Measurements from ENCODE around the gene CBX6.
"Not testable (repeated sequence)": the region's sequence is repeated elsewhere in the genome, so short reads cannot be mapped to it uniquely, and the experiment has no call there.

The CBX6 gene

GRCh38 chr22:38872172-38872830 lies at the start of gene CBX6:
Gene CBX6 (minus strand): TSS chr22:38872216. CDS start chr22:38872190, 26 bp downstream.
- H3K4me1 ChIP-seq (ENCODE audit: control insufficient read depth, insufficient read depth, low read length) = peaks cover 3% of the 10 kb centered on the region
- H3K9ac ChIP-seq (ENCODE audit: low read depth, low read length) = peak within 1 kb of the TSS; percentile 8
- H3K4me3 ChIP-seq (ENCODE audit: low read depth, low read length) = peak within 1 kb of the TSS; percentile 66
- H3K36me3 ChIP-seq (ENCODE audit: control insufficient read depth, insufficient read depth, low read length) = peaks cover 16% of the 10 kb centered on the region
- no peaks in the 10 kb centered on the region for H3K9me3 ChIP-seq (ENCODE audit: control insufficient read depth, insufficient read depth, low read length)
- peaks cover 13% of the 10 kb centered on the region for H3K27me3 ChIP-seq (ENCODE audit: control insufficient read depth, insufficient read depth, low read length)

GRCh38 chr22:38921806-38922205 lies 49.8 kb upstream of the CBX6 start:
- Histone ChIP-seq H3K4me3 (ENCODE audit: low read depth, low read length) (no peak overlapping the region), H3K36me3 (ENCODE audit: control insufficient read depth, insufficient read depth, low read length) (no peaks in the 10 kb centered on the region), H3K9me3 (ENCODE audit: control insufficient read depth, insufficient read depth, low read length) (no peaks in the 10 kb centered on the region), H3K4me1 (ENCODE audit: control insufficient read depth, insufficient read depth, low read length) (no peaks in the 10 kb centered on the region), H3K9ac (ENCODE audit: low read depth, low read length) (no peak overlapping the region), H3K27me3 (ENCODE audit: control insufficient read depth, insufficient read depth, low read length) (peaks cover 5% of the 10 kb centered on the region)

DNA sequence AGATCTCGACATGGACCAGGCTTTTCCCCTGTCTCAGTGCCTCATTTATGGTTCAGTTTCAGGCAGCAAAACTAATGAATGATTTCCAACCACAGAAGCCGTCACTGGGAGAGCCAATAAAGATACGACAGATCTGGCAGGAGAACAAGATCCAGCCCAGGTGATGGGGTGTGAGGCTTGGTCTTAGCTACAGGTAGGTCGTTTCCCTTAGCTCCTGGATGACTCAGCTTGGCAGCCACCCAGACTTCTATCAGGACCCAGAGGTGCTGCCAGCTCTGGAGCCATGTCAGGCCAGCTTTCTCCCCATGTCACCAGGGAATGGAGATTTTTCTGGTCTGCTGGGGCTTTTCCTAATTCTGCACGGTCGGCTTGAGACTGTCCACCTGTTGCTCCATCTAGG lies 49.1 kb upstream of the CBX6 start:
- no peaks in the 10 kb centered on the region for H3K4me1 ChIP-seq (ENCODE audit: control insufficient read depth, insufficient read depth, low read length)
- no peaks in the 10 kb centered on the region for H3K36me3 ChIP-seq (ENCODE audit: control insufficient read depth, insufficient read depth, low read length)
- no peak overlapping the region for H3K9ac ChIP-seq (ENCODE audit: low read depth, low read length)
- no peaks in the 10 kb centered on the region for H3K9me3 ChIP-seq (ENCODE audit: control insufficient read depth, insufficient read depth, low read length)
- peaks cover 5% of the 10 kb centered on the region for H3K27me3 ChIP-seq (ENCODE audit: control insufficient read depth, insufficient read depth, low read length)
- H3K4me3 ChIP-seq (ENCODE audit: low read depth, low read length) = no peak overlapping the region

- no peak overlapping the region for H3K9ac ChIP-seq (ENCODE audit: low read depth, low read length)
- H3K27me3 ChIP-seq (ENCODE audit: control insufficient read depth, insufficient read depth, low read length) = peaks cover under 1% of the 10 kb centered on the region
- H3K36me3 ChIP-seq (ENCODE audit: control insufficient read depth, insufficient read depth, low read length) = no peaks in the 10 kb centered on the region
- no peaks in the 10 kb centered on the region for H3K4me1 ChIP-seq (ENCODE audit: control insufficient read depth, insufficient read depth, low read length)
- no peaks in the 10 kb centered on the region for H3K9me3 ChIP-seq (ENCODE audit: control insufficient read depth, insufficient read depth, low read length)
- no peak overlapping the region for H3K4me3 ChIP-seq (ENCODE audit: low read depth, low read length)
These were observed 47.7 kb upstream of the CBX6 start for GRCh38 chr22:38919631-38920190.

GRCh38 chr22:38911434-38911833 lies 39.4 kb upstream of the CBX6 start:
- H3K4me3 ChIP-seq (ENCODE audit: low read depth, low read length) = no peak overlapping the region
- no peak overlapping the region for H3K9ac ChIP-seq (ENCODE audit: low read depth, low read length)
- no peaks in the 10 kb centered on the region for H3K27me3 ChIP-seq (ENCODE audit: control insufficient read depth, insufficient read depth, low read length)
- H3K9me3 ChIP-seq (ENCODE audit: control insufficient read depth, insufficient read depth, low read length) = no peaks in the 10 kb centered on the region
- H3K4me1 ChIP-seq (ENCODE audit: control insufficient read depth, insufficient read depth, low read length) = no peaks in the 10 kb centered on the region
- H3K36me3 ChIP-seq (ENCODE audit: control insufficient read depth, insufficient read depth, low read length) = no peaks in the 10 kb centered on the region

DNA sequence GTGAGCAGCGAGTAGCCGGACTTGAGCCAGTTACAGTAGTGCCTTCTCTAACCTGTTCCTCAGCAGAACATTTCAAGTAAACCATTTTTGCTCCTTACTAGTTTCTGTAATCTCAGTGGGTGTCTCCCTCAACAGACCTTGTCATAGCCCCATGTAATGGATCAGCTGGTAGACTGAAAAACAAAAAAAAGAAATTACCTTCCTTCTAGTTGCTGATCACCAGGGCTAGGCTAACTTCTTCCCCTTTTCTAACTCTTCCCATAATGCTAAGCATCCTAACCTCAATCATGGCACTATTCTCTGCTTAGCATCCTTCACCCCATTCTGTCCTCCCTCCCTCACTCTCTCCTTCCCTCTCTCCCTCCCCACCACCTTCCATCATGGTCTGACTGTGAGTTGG lies 35.8 kb upstream of the CBX6 start:
- no peaks in the 10 kb centered on the region for H3K4me1 ChIP-seq (ENCODE audit: control insufficient read depth, insufficient read depth, low read length)
- H3K27me3 ChIP-seq (ENCODE audit: control insufficient read depth, insufficient read depth, low read length) = no peaks in the 10 kb centered on the region
- H3K4me3 ChIP-seq (ENCODE audit: low read depth, low read length) = no peak overlapping the region
- H3K36me3 ChIP-seq (ENCODE audit: control insufficient read depth, insufficient read depth, low read length) = no peaks in the 10 kb centered on the region
- no peak overlapping the region for H3K9ac ChIP-seq (ENCODE audit: low read depth, low read length)
- H3K9me3 ChIP-seq (ENCODE audit: control insufficient read depth, insufficient read depth, low read length) = no peaks in the 10 kb centered on the region

GRCh38 chr22:38906052-38906451 lies 34.0 kb upstream of the CBX6 start:
- Histone ChIP-seq H3K4me1 (ENCODE audit: control insufficient read depth, insufficient read depth, low read length) (no peaks in the 10 kb centered on the region), H3K9me3 (ENCODE audit: control insufficient read depth, insufficient read depth, low read length) (no peaks in the 10 kb centered on the region), H3K36me3 (ENCODE audit: control insufficient read depth, insufficient read depth, low read length) (no peaks in the 10 kb centered on the region), H3K27me3 (ENCODE audit: control insufficient read depth, insufficient read depth, low read length) (no peaks in the 10 kb centered on the region), H3K9ac (ENCODE audit: low read depth, low read length) (no peak overlapping the region), H3K4me3 (ENCODE audit: low read depth, low read length) (no peak overlapping the region)

GRCh38 chr22:38904052-38904617 lies 32.1 kb upstream of the CBX6 start:
- not testable (repeated sequence) for H3K4me3 ChIP-seq (ENCODE audit: low read depth, low read length); H3K36me3 ChIP-seq (ENCODE audit: control insufficient read depth, insufficient read depth, low read length); H3K4me1 ChIP-seq (ENCODE audit: control insufficient read depth, insufficient read depth, low read length); H3K9me3 ChIP-seq (ENCODE audit: control insufficient read depth, insufficient read depth, low read length); H3K27me3 ChIP-seq (ENCODE audit: control insufficient read depth, insufficient read depth, low read length); H3K9ac ChIP-seq (ENCODE audit: low read depth, low read length)

DNA sequence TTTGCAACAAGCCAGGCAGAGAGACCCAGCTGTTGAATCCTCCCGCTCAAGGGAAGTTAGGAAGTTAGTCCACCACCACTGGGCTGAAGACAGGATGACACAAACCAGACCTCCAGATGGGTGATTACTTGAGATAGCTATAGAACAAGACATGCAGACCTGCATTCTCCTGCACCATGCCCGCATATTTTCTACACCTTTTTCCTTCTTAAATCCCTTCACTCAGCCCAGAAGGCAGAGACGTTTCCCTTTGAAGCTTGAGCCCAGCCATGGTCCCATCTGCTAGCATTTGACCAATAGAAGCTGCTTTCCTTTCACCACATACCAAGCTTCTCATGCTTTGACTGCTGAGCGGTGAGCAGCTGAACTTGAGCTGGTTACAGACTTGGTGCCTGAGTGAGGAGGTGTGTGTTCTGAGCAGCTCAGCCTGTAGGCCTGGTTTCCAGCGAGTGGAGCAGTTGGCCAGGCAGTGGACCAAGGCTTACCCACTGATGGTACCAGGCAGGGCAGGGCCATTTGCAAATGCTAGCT lies 29.2 kb upstream of the CBX6 start:
- H3K36me3 ChIP-seq (ENCODE audit: control insufficient read depth, insufficient read depth, low read length) = no peaks in the 10 kb centered on the region
- H3K27me3 ChIP-seq (ENCODE audit: control insufficient read depth, insufficient read depth, low read length) = no peaks in the 10 kb centered on the region
- H3K4me1 ChIP-seq (ENCODE audit: control insufficient read depth, insufficient read depth, low read length) = no peaks in the 10 kb centered on the region
- no peaks in the 10 kb centered on the region for H3K9me3 ChIP-seq (ENCODE audit: control insufficient read depth, insufficient read depth, low read length)
- no peak overlapping the region for H3K4me3 ChIP-seq (ENCODE audit: low read depth, low read length)
- H3K9ac ChIP-seq (ENCODE audit: low read depth, low read length) = no peak overlapping the region

DNA sequence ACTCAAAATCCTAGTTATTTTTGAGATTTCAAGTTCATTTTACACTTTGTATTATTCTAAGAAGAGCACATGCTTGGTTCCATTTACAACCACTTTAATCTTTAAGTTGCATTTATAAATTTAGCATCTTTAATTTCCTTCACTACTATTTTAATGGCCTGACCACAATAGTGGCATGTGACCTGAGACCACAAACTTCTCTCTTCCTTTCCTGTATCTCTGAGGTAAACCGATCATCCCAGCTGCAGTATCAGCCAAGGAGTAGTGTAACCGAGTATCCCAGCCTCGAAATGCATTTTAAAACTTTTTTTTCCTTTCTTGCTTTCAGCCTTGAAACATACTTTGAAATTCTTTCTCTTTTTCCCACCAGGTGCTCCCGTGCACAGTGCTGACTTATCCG lies 28.7 kb upstream of the CBX6 start:
- no peaks in the 10 kb centered on the region for H3K9me3 ChIP-seq (ENCODE audit: control insufficient read depth, insufficient read depth, low read length)
- no peak overlapping the region for H3K9ac ChIP-seq (ENCODE audit: low read depth, low read length)
- H3K4me3 ChIP-seq (ENCODE audit: low read depth, low read length) = no peak overlapping the region
- no peaks in the 10 kb centered on the region for H3K4me1 ChIP-seq (ENCODE audit: control insufficient read depth, insufficient read depth, low read length)
- no peaks in the 10 kb centered on the region for H3K36me3 ChIP-seq (ENCODE audit: control insufficient read depth, insufficient read depth, low read length)
- no peaks in the 10 kb centered on the region for H3K27me3 ChIP-seq (ENCODE audit: control insufficient read depth, insufficient read depth, low read length)

DNA sequence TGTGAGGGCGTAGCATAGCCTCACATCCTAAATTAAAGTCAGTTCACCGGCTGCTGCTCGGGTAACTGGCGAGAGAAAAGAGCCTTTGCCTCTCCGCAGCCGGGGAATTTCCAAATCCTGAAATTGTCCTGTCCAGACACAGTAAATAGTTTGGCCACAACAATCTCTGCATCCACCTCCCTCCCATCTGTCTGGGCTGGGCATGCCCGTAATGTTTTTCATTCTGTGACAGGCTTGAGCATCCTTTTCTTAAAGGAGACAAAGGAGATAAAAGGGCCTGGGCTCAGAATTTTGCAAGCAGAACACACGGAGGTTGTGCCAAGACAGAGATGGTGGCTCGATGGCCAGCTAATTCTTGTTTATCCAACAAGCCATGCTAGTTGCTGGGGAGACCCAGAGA lies 19.2 kb upstream of the CBX6 start:
- H3K27me3 ChIP-seq (ENCODE audit: control insufficient read depth, insufficient read depth, low read length) = no peaks in the 10 kb centered on the region
- H3K36me3 ChIP-seq (ENCODE audit: control insufficient read depth, insufficient read depth, low read length) = no peaks in the 10 kb centered on the region
- no peaks in the 10 kb centered on the region for H3K9me3 ChIP-seq (ENCODE audit: control insufficient read depth, insufficient read depth, low read length)
- H3K4me3 ChIP-seq (ENCODE audit: low read depth, low read length) = no peak overlapping the region
- H3K4me1 ChIP-seq (ENCODE audit: control insufficient read depth, insufficient read depth, low read length) = no peaks in the 10 kb centered on the region
- H3K9ac ChIP-seq (ENCODE audit: low read depth, low read length) = no peak overlapping the region

DNA sequence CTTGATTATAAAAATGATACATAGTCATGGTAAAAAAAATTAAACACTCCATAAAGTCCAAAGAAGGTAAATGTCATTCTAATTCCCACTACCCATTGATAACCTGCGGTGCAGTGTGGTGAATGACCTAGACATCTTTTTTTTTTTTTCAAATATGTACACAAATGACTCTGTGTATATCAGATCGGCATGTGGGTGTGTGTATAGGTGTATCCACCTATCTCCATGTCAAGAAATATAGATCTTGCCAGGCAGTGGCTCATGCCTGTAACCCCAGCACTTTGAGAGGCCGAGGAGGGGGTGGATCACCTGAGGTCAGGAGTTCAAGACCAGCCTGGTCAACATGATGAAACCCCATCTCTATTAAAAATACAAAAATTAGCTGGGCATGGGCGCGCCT lies 18.4 kb upstream of the CBX6 start:
- Histone ChIP-seq H3K36me3 (ENCODE audit: control insufficient read depth, insufficient read depth, low read length) (no peaks in the 10 kb centered on the region), H3K27me3 (ENCODE audit: control insufficient read depth, insufficient read depth, low read length) (no peaks in the 10 kb centered on the region), H3K9me3 (ENCODE audit: control insufficient read depth, insufficient read depth, low read length) (no peaks in the 10 kb centered on the region), H3K4me1 (ENCODE audit: control insufficient read depth, insufficient read depth, low read length) (no peaks in the 10 kb centered on the region), H3K4me3 (ENCODE audit: low read depth, low read length) (no peak overlapping the region), H3K9ac (ENCODE audit: low read depth, low read length) (no peak overlapping the region)

Data from iPS-15b (cell line).